Heart right ventricle (tissue), 16 donors: Measurements from ENCODE around the gene QTRT2. TPM values are rescaled to one million over a fixed set of nuclear protein-coding genes. Genes with fewer than 3 reads are reported as not detected.

ENCODE experiments used
- ATAC-seq, 8 donors: fragments of 200-7000 bp; cut with Tn5 transposase; one replicate each; pipeline ENCODE4 v1.9.1; 2020; ENCODE audit warnings: mild to moderate bottlenecking in 8 of 8, moderate library complexity in 8 of 8, moderate number of reproducible peaks in 1 of 8
- DNase-seq, 2 donors: peaks; one replicate each; pipeline ENCODE4 v3.0.0-alpha.2; 2020
- H3K27ac ChIP-seq, 10 donors: fragments of 200-600 bp; sonication (generic) in 2 of 10; one replicate each; pipeline versions ENCODE4 v1.5.0 to v1.8.0; 2020 to 2022; ENCODE audit warnings: mild to moderate bottlenecking in 3 of 10
- H3K27me3 ChIP-seq, 7 donors: fragments of 200-600 bp; one replicate each; pipeline ENCODE4 v1.8.0; 2021 to 2022; ENCODE audit warnings: mild to moderate bottlenecking in 2 of 7
- H3K36me3 ChIP-seq, 9 donors: fragments of 200-600 bp; sonication (generic) in 1 of 9; one replicate each; pipeline versions ENCODE4 v1.5.0 to v1.8.0; 2020 to 2022; ENCODE audit warnings: mild to moderate bottlenecking in 2 of 9
- H3K4me1 ChIP-seq, 9 donors: fragments of 200-600 bp; sonication (generic) in 1 of 9; one replicate each; pipeline versions ENCODE4 v1.5.0 to v1.8.0; 2020 to 2022; ENCODE audit warnings: mild to moderate bottlenecking in 4 of 9
- H3K4me3 ChIP-seq, 10 donors: fragments of 200-600 bp; sonication (generic) in 2 of 10; one replicate each; pipeline versions ENCODE4 v1.5.0 to v1.8.0; 2020 to 2022; ENCODE audit warnings: mild to moderate bottlenecking in 7 of 10, moderate library complexity in 2 of 10
- H3K9me3 ChIP-seq, 11 donors: fragments of 200-600 bp in 10 of 11; sonication (generic) in 2 of 11; one replicate each; pipeline versions ENCODE4 v1.5.0 to v1.8.0; 2013 to 2022; ENCODE audit warnings: mild to moderate bottlenecking in 2 of 11, control low read depth in 1 of 11, moderate library complexity in 1 of 11
- WGBS, 2 donors: extraction: QIAGEN DNeasy Blood & Tissue Kit; methylation state at CpG; one replicate each; pipeline ENCODE4 v1.1.7; 2013; ENCODE audit warnings: inconsistent platforms in 1 of 2; 5-methylcytosine and 5-hydroxymethylcytosine counted together
- intact Hi-C, 10 donors: fragments of 100-400 bp; cut with DNase I; formaldehyde crosslinking; loops; one replicate each; pipeline versions ENCODE4 v1.11.1 to v1.14.2; 2022
- polyA plus RNA-seq, 2 donors: library from polyadenylated mRNA; stranded (reverse); fragments of 200-250 nt; gene quantifications; one replicate each; pipeline ENCODE4 v1.2.3, GENCODE V29; 2013
- total RNA-seq, 10 donors: library from RNA; stranded (reverse); fragmentation: NEBNext Ultra II Directional in 3 of 10; extraction: Animal tissue kit (Norgen Biotek cat#: 25700) in 3 of 10; gene quantifications; one replicate each; pipeline versions ENCODE4 v1.2.1 to v1.2.4, GENCODE V29; 2021 to 2023
- TF ChIP-seq, protein P1 (sequence below), 9 donors: fragments of 200-600 bp; sonication (generic) in 2 of 9; IDR thresholded peaks; one replicate each; pipeline versions ENCODE4 v1.5.0 to v1.8.0; 2021 to 2022; ENCODE audit warnings: antibody characterized with exemption in 9 of 9, mild to moderate bottlenecking in 5 of 9, moderate library complexity in 1 of 9
- donor health status: Arrhythmogenic right ventricular cardiomyopathy.
- donor health status: ischemic (EF 13 %, LVEDD 7.1; RV severe dilation, severe dysfunction).
- donor health status: healthy with polysubstance abuse.
- donor health status: DM: no; HTN: yes; CAD: no.
- donor health status: DM: no; HTN: no; CAD: no.
- donor health status: ischemic (EF 25% LVEDD 6.9; RV normal size, moderate dysfunction).
- donor health status: ischemic (EF 25% LVEDD 5.7; RV mildly dilated, moderate dysfunction).
- donor health status: healthy.
- donor health status: DM: yes; HTN: yes; CAD: no.
- donor health status: Ischemic cardiomyopathy.
- donor health status: ischemic (EF 35%, LVEDD 5.7; RV mildly dilated, moderate dysfunction).
- donor health status: nonischemic (EF 11% LVEDD 7.7; RV severe dilation, severe dysfunction).
- donor health status: DM: yes; HTN: yes; CAD: no.
- donor health status: PGD.
- donor health status: ischemic (EF 29% LVEDD 5.4; RV normal size, mild dysfunction).
- donor health status: nonischemic (EF 23%, LVEDD 6.1; RV moderate dilation, normal function).

Gene QTRT2
- total and polyA plus RNA-seq, 12 donors: 3.4 to 9.7 (median 4.9) TPM

DNA sequence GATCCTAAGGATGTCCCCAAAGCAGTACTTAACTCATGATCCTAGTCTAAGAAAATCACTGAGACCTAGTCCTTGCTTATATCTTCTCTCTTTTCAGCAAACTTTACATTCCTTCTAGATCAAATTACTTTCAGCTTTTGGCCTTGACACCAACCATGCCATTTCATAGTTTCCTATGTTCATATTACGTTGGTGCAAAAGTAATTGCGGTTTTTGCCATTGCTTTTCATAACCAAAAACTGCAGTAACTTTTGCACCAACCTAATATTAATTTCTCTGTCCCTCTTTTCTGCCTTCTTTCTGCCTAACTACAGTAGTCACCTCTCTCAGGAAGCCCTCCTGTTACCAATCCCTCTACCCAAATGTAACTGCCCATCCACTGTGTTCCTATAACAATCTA is 37.1 kb upstream of the QTRT2 start:
- WGBS, 2 donors: 97 to 100% methylated on average over 2 of the region's 2 CpGs
- ATAC-seq: no peak
- no peaks in the 10 kb centered on the region for H3K4me1 ChIP-seq

DNA sequence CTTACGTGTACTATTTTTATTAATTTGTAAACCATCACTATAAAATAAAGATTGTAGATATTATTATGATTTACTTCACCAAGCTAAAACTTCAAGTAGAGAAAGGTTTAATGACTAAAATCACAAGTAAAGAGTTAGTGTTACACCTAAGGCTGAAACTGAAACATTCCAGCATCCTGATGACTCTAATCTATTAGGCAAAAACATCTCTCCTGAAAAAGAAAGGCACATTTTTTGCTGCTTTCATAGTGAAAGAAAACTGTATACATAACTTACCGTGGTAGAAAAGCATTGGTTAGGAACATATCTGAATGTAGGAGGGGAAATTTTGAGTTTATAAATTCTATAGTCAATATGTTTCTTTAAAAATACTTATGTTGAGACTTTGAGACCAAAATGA is 35.6 kb upstream of the QTRT2 start:
- ATAC-seq (no peak), DNase-seq (no peak)
- Histone ChIP-seq H3K9me3 (no peaks in the 10 kb centered on the region), H3K36me3 (peaks cover 0 to 4% (median 0%) of the 10 kb centered on the region in 9 donors), H3K4me1 (no peaks in the 10 kb centered on the region), H3K27ac (no peak overlapping the region), H3K4me3 (no peak overlapping the region), H3K27me3 (no peaks in the 10 kb centered on the region)
- 93 to 97% methylated on average over 2 of the region's 2 CpGs for WGBS, 2 donors
- intact Hi-C loops: no loop called here
- TF ChIP-seq, protein P1, sequence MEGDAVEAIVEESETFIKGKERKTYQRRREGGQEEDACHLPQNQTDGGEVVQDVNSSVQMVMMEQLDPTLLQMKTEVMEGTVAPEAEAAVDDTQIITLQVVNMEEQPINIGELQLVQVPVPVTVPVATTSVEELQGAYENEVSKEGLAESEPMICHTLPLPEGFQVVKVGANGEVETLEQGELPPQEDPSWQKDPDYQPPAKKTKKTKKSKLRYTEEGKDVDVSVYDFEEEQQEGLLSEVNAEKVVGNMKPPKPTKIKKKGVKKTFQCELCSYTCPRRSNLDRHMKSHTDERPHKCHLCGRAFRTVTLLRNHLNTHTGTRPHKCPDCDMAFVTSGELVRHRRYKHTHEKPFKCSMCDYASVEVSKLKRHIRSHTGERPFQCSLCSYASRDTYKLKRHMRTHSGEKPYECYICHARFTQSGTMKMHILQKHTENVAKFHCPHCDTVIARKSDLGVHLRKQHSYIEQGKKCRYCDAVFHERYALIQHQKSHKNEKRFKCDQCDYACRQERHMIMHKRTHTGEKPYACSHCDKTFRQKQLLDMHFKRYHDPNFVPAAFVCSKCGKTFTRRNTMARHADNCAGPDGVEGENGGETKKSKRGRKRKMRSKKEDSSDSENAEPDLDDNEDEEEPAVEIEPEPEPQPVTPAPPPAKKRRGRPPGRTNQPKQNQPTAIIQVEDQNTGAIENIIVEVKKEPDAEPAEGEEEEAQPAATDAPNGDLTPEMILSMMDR (IDR thresholded peaks at IDR 0.05): no peak

More for the DNA sequence above, 37.1 kb upstream of the QTRT2 start:
- DNase-seq: no peak
- Histone ChIP-seq H3K27me3 (no peaks in the 10 kb centered on the region), H3K4me3 (no peak overlapping the region), H3K36me3 (peaks cover 0 to 4% (median 0%) of the 10 kb centered on the region in 9 donors), H3K27ac (no peak overlapping the region), H3K9me3 (no peaks in the 10 kb centered on the region)
- intact Hi-C loops: no loop called here
- TF ChIP-seq, protein P1 (IDR thresholded peaks at IDR 0.05): no peak

DNA sequence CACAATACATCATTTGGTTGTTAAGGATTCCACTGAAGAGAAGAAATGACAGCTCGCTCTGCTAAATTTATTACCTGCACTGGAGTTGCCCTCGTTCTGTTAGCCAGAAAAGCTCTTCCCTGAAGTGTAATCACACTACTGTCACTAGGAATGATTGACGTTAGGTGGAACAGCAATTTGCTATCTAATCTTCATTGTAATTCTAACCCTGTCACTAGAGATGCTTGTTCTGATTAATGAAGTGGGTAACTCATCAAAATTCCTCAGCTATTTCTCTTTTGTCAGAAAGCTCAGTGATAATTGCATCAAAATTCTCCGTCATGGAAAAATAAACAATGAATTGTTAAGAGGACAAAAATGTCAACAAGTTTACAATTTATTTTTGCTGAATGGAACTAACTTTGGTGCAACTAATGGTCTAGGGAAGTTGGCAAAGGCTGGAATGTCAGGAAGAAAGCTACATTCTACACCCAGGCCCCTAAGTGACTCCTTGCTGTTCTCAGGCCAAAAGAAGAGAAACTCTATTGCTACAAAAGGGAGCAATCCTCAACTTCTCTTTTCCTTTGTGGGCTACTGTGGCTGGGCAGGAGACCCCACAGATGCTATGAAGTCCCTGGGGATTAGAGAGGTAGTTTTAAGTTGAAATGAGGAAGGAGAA is 34.3 kb upstream of the QTRT2 start:
- no peak for DNase-seq
- no peak for ATAC-seq
- no peaks in the 10 kb centered on the region for H3K4me1 ChIP-seq
- no peak overlapping the region for H3K27ac ChIP-seq
- no peaks in the 10 kb centered on the region for H3K27me3 ChIP-seq
- TF ChIP-seq, protein P1 (IDR thresholded peaks at IDR 0.05): no peak
- intact Hi-C loops: no loop called here
- peaks cover 0 to 4% (median 0%) of the 10 kb centered on the region in 9 donors for H3K36me3 ChIP-seq
- no peak overlapping the region for H3K4me3 ChIP-seq
- no peaks in the 10 kb centered on the region for H3K9me3 ChIP-seq
- 76 to 81% methylated on average over 4 of the region's 4 CpGs for WGBS, 2 donors

DNA sequence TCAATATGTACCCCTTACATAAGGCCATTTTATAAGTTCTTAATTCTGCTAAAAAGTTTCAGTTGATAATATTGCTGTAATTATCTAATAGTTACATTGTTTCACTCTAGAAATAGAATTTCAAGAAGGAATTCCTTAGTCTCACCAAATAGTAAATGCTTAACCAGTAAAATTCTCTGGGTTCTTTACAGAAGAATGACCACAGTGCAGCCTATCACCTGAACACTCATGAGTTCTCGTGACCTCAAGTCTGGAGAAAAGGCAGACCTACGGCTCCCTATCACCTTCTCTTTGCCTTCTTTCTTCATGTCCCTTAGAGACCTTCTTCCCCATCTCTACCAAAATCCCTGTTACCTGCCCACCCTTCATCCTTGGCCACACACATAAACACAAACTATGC is 31.1 kb upstream of the QTRT2 start:
- WGBS, 2 donors: 87 to 94% methylated on average over 2 of the region's 2 CpGs
- intact Hi-C loops: no loop called here
- DNase-seq: no peak
- Histone ChIP-seq H3K36me3 (peaks cover 0 to 3% (median 0%) of the 10 kb centered on the region in 9 donors), H3K4me1 (no peaks in the 10 kb centered on the region), H3K4me3 (no peak overlapping the region), H3K27ac (no peak overlapping the region), H3K27me3 (no peaks in the 10 kb centered on the region), H3K9me3 (no peaks in the 10 kb centered on the region)
- TF ChIP-seq, protein P1 (IDR thresholded peaks at IDR 0.05): no peak
- ATAC-seq: no peak
